ENCODE measurements around the gene GSG1L. TPM values are rescaled to one million over a fixed set of nuclear protein-coding genes. Genes with fewer than 3 reads are reported as not detected.
"Not testable (repeated sequence)": the region's sequence is repeated elsewhere in the genome, so short reads cannot be mapped to it uniquely, and the experiment has no call there.

The GSG1L gene
- total RNA-seq, 1 experiment from 2014 or later: not detected

DNA sequence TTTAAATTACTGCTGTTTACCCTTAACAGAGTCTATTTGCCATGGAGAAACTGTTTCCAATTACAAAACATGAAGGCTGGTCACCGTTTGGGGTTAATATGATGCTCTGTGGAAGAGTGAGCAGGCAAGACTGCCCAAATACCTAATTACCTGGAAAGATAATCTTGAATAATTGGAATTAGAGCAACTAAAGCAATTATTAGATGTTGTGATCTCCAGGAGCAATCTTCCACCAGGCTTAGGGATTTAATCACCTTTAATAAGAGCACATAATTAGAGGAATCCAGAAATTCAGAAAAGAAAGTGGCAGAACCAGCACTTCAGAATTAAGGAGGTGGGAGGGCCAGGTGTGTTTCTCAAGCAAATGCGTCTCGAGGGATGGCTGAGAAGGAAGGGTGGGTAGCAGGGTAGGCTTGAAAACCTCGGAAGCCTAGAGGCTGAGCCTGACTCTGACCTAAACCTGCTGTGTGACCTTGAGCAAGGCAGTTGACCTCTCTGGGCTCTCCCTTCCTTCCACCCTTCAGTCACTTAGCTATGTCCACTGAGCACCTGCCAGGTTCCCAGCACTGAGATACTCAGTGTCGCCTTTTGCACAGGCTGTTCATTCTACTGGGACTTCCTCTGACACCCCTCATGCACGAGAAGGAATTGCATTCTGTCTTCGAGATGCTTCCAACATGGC is 113.2 kb downstream of the GSG1L start:
- DNase-seq (ENCODE audit: low read depth): no peak

GRCh38 chr16:27947696-27948095 is 115.8 kb downstream of the GSG1L start:
- DNase-seq (ENCODE audit: low read depth): no peak

GRCh38 chr16:27945233-27945973 is 118.1 kb downstream of the GSG1L start:
- no peak for DNase-seq (ENCODE audit: low read depth)

- no peak for DNase-seq (ENCODE audit: low read depth)
These were observed 119.7 kb downstream of the GSG1L start for GRCh38 chr16:27943766-27944165.

DNA sequence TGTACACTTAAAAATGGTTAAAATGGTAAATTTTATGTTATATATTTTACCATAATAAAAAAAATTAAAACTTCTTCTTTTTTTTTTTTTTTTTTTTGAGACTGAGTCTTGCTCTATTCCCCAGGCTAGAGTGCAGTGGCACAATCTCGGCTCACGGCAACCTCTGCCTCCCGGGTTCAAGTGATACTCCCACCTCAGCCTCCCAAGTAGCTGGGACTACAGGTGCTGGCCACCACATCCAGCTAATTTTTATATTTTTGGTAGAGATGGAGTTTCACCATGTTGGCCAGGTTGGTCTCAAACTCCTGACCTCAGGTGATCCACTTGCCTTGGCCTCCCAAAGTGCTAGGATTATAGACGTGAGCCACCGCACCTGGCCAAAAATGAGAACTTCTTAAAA is 121.4 kb downstream of the GSG1L start:
- DNase-seq (ENCODE audit: low read depth): not testable (repeated sequence)

GRCh38 chr16:27935076-27935475 is 128.4 kb downstream of the GSG1L start:
- no peak for DNase-seq (ENCODE audit: low read depth)

- DNase-seq (ENCODE audit: low read depth): no peak
These were observed 130.9 kb downstream of the GSG1L start for GRCh38 chr16:27932542-27933135.

- DNase-seq (ENCODE audit: low read depth): no peak
These were observed 133.7 kb downstream of the GSG1L start for GRCh38 chr16:27929818-27930217.

GRCh38 chr16:27928542-27928941 is 135.0 kb downstream of the GSG1L start:
- DNase-seq (ENCODE audit: low read depth): no peak

DNA sequence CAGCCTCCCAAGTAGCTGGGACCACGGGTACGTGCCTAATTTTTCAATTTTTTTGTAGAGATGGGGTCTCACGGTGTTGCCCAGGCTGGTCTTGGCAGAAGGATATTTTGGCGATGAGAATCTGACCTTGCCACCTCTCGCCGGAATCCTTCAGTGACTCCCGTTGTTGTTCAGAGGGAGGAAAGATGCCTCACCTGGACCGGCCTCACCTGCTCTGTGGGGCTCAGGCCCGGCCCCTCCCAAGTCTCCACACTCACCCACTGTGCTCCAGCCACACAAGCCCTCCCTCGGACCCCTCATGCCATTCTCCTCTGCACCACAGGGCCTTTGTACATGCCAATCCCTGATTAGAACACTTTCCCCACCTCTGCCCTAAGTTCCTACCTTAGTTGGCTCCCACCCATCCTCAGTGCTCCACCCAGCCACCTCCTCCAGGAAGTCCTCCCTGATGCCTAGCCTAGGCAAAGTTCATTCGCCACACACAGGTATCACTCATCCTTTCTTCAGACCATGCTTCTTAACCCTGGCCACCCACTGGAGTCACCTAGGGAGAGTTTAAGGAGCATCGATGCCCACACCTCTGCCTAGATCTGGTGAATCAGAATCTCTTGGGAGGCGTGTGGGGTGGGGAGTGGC is 136.1 kb downstream of the GSG1L start:
- DNase-seq (ENCODE audit: low read depth): no peak

DNA sequence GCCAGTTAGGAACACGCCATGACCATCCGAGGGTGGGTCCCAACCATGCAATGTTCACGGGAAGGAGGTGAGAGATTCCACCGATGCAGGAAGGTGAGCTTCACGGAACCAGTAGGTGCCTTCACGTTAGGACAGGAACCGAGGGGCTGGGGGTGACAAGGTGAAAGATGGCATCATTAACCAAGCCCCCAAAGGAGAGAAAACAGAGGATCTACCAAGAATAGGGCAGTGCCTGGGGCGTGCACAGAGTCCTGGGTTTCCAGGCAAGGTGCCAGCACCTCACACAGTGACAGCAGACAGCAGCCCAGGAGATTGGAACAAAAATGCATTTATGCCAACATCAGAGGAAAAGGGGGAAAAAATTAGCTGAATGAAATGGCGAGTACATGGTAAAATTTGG is 137.9 kb downstream of the GSG1L start:
- no peak for DNase-seq (ENCODE audit: low read depth)

DNA sequence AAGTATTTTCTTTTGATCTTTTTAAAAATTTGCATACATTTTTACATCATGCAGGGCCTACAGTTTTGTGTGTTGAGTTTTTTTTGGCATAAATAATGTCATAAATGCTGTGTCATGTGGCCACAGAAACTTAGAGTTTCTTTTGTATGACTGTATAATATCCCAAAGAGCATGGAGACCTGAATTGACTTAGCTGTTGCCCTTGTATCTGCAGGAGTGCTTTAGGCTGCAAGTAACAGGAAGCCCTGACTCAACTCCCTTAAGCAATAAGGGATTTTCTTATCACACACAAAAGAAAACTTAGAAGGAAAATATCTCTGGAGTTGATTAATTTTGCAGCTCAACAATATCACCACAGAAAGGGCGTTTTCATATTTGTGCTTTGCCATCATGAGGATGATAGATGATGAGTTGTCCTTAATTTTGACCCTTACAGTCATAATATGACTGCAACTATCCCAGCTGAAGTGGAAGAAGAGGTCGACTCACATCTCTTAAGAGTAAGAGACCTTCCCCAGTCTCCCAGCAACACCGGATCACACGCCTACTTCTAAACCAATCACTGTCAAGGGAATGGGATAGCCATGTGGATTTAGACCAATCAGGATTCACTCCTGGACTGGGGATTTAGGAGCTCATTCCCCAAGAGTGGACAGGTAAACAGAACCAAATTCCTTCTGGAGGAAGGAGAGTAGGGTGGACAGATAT is 138.9 kb downstream of the GSG1L start:
- peak; percentile 8 for DNase-seq (ENCODE audit: low read depth)

- DNase-seq (ENCODE audit: low read depth): no peak
These were observed 139.8 kb downstream of the GSG1L start for GRCh38 chr16:27923751-27924150.

DNA sequence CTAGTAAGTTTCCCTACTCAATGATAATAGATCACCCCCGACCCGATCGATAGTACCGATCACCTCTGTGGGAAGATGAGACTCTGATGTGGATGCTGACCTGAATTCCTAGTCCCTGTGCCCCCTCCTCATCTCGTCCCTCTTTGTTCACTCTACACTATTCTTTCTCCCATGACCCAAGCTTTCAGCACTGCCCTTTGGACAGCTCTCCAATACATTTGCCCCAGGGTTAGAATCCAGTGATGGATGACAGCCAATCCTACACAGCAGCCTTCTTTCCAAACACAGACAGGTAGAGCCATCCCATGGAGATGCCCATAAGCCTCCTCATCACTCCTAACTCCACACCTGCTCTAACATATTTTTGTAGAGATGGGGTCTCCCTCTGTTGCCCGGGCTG is 141.1 kb downstream of the GSG1L start:
- no peak for DNase-seq (ENCODE audit: low read depth)

DNA sequence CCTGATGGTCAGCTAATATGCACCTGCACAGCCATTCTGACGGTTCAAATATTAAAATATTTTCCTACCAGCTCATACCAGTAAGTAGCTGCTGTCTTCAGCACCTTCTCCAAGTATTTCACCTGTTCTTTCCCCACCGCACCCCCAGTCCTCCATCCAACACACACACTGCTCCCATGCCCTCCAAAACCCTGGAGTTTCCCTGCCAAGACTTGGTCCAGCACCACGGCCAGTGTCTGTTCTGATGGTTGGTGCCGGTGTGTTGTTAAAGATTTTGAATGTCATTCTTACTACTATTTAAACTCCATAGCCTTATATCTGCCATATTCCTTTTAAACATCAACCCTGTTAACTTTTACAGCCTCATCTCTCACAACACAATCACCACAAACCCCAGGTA is 142.4 kb downstream of the GSG1L start:
- no peak for DNase-seq (ENCODE audit: low read depth)

- peak; percentile 14 for DNase-seq (ENCODE audit: low read depth)
These were observed 143.1 kb downstream of the GSG1L start for GRCh38 chr16:27920391-27920891.

DNA sequence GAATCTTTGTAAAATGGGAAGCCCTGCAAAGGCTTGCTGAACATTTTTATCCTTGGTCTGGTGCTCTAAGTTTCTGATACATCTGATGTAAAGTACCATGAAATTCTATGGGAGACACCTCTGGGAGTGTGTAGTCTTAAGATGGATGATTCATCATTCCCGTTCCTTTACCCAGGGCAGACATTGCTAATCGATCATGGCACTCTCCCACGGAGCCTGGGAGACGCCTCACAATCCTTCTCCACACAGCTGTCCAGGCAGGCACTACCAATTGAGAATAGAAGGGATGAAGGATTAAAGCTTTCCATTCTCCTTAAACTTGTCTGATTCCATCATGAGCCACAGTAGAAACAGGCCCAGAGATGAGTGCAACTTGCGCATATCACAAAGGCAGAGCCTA is 144.8 kb downstream of the GSG1L start:
- DNase-seq (ENCODE audit: low read depth): peak; percentile 40

GRCh38 chr16:27917949-27918348 is 145.6 kb downstream of the GSG1L start:
- DNase-seq (ENCODE audit: low read depth): no peak

- no peak for DNase-seq (ENCODE audit: low read depth)
These were observed 152.0 kb downstream of the GSG1L start for GRCh38 chr16:27911486-27911885.

- DNase-seq (ENCODE audit: low read depth): no peak
These were observed 156.0 kb downstream of the GSG1L start for GRCh38 chr16:27907457-27907972.

GRCh38 chr16:27906883-27907282 is 156.6 kb downstream of the GSG1L start:
- DNase-seq (ENCODE audit: low read depth): peak; percentile 7
